GM12873 (cell line): Measurements from ENCODE around the gene PCDH8.

Experiments
- TF ChIP-seq, protein P1 (sequence below): IDR thresholded peaks from 2 replicates; pipeline ENCODE4 v1.5.1; 2012; ENCODE audit warnings: low read depth, mild to moderate bottlenecking, moderate library complexity, low read length, control low read depth; ENCODE audit not compliant: insufficient read depth; ENCODE audit errors: missing control alignments

The PCDH8 gene

DNA sequence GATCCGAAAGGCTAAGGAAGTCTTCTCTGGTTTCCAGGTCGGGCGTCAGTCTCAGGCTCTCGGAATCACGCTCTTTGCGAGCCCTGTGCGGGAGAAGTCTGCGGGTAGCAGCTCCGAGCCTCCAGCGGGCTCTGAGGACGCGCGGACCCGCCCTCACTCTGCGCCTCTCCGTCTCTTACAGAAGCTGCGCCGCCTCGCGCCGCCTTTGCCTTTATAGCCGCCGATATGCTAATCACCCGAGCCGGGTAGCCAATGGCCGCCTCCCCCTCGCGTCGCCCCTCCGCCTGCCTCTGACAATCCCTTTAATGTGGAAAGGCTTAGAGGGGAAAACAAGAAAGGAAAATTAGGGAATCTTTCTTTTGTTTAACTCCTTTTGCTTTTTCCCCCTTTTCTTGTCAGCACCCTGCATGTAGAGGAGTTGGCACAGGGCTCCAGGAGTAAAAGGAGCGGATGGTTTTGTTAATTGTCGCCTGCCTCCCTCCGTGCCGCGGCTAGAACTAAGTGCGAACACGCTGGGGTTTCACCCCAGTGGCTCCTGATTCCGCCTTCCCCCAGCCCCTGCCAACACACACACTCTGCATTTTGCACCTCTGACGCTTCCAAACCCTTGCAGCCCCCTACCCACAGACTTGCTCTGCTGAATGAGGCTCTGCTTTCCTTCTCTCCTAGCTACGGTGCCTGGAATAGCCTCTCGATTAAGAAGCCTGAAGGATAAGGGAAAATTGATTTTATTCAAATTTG is at the start of gene PCDH8:
TSS of gene PCDH8 (minus strand) at position 186 of the 741 bp plus-strand sequence. CDS start 204 bp downstream, outside the sequence.
- TF ChIP-seq, protein P1, sequence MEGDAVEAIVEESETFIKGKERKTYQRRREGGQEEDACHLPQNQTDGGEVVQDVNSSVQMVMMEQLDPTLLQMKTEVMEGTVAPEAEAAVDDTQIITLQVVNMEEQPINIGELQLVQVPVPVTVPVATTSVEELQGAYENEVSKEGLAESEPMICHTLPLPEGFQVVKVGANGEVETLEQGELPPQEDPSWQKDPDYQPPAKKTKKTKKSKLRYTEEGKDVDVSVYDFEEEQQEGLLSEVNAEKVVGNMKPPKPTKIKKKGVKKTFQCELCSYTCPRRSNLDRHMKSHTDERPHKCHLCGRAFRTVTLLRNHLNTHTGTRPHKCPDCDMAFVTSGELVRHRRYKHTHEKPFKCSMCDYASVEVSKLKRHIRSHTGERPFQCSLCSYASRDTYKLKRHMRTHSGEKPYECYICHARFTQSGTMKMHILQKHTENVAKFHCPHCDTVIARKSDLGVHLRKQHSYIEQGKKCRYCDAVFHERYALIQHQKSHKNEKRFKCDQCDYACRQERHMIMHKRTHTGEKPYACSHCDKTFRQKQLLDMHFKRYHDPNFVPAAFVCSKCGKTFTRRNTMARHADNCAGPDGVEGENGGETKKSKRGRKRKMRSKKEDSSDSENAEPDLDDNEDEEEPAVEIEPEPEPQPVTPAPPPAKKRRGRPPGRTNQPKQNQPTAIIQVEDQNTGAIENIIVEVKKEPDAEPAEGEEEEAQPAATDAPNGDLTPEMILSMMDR = no peak

GRCh38 chr13:52896827-52897659 is 48.6 kb upstream of the PCDH8 start:
- TF ChIP-seq, protein P1 = peak; percentile 69

- TF ChIP-seq, protein P1 = no peak
Observed at GRCh38 chr13:52894413-52894812, 46.0 kb upstream of the PCDH8 start.

- TF ChIP-seq, protein P1 = no peak
Observed at GRCh38 chr13:52892925-52893324, 44.5 kb upstream of the PCDH8 start.

GRCh38 chr13:52891706-52892105 is 43.3 kb upstream of the PCDH8 start:
- TF ChIP-seq, protein P1 = no peak

GRCh38 chr13:52887165-52887564 is 38.7 kb upstream of the PCDH8 start:
- TF ChIP-seq, protein P1 = no peak

DNA sequence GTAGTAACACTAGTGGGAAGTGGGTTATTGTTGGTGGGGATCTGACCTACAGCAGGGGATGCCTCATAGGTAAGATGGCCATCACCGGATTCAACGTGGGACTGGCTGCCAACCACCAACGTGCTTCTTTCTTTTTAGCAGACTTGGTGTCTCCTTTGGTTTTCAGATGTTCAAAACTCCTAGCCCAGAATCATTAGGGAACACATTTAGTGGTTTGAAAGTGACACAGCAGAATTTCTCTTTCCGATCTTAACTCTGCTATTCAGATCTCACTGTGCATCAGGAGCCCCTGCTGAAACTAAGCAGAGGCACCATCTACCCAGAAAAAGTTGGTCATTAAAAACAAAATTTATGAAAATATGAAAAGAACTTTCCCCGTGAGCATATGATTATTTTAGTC is 36.7 kb upstream of the PCDH8 start:
- TF ChIP-seq, protein P1 = no peak
